ENCODE measurements around the gene LPCAT3.

LPCAT3 gene

DNA sequence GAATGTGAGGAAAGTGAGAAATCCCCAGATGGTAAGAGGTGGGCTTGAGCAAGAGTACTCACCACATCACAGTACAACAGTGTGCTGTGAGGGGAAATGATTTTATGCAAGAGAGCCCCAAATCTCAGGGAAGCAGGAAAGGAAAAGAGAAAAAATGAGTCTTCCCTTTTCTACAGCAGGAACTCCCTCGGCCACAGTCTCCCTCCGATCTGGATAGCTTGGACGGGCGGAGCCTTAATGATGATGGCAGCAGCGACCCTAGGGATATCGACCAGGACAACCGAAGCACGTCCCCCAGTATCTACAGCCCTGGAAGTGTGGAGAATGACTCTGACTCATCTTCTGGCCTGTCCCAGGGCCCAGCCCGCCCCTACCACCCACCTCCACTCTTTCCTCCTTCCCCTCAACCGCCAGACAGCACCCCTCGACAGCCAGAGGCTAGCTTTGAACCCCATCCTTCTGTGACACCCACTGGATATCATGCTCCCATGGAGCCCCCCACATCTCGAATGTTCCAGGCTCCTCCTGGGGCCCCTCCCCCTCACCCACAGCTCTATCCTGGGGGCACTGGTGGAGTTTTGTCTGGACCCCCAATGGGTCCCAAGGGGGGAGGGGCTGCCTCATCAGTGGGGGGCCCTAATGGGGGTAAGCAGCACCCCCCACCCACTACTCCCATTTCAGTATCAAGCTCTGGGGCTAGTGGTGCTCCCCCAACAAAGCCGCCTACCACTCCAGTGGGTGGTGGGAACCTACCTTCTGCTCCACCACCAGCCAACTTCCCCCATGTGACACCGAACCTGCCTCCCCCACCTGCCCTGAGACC is 82.7 kb downstream of the LPCAT3 start:
- DNase-seq: no peak

DNA sequence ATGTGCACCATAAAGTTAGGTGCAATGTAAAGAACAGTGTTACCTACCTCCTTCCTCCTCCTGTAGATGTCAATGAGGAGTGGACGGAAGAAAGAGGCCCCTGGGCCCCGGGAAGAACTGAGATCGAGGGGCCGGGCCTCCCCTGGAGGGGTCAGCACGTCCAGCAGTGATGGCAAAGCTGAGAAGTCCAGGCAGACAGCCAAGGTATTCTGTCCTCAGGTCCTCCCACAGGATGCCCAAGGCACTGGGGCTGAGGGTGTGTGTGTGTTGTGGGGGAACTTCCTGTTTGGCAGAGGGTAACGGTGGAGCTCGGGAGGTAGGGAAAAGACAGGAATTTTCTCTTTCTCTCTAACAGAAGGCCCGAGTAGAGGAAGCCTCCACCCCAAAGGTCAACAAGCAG is 84.2 kb downstream of the LPCAT3 start:
- DNase-seq: no peak

DNA sequence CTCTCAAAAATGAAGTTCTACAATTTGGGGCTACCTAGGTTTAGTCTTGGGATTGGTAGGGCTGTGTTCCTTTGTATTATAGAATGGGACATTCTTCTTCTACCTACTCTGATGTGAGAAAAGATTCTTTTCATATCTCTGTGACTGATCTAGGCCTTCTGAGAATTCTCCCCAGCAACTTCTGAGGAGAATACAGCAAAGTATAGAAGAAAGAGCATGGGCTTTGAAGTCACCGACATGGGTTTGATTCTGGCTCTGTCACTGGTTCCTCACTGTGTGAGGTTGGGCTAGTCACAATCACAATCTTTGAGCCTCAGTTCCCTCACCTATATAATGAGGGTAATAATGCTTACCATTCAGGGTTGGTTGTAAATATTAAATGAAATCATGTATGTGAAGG is 85.5 kb downstream of the LPCAT3 start:
- DNase-seq: no peak

DNA sequence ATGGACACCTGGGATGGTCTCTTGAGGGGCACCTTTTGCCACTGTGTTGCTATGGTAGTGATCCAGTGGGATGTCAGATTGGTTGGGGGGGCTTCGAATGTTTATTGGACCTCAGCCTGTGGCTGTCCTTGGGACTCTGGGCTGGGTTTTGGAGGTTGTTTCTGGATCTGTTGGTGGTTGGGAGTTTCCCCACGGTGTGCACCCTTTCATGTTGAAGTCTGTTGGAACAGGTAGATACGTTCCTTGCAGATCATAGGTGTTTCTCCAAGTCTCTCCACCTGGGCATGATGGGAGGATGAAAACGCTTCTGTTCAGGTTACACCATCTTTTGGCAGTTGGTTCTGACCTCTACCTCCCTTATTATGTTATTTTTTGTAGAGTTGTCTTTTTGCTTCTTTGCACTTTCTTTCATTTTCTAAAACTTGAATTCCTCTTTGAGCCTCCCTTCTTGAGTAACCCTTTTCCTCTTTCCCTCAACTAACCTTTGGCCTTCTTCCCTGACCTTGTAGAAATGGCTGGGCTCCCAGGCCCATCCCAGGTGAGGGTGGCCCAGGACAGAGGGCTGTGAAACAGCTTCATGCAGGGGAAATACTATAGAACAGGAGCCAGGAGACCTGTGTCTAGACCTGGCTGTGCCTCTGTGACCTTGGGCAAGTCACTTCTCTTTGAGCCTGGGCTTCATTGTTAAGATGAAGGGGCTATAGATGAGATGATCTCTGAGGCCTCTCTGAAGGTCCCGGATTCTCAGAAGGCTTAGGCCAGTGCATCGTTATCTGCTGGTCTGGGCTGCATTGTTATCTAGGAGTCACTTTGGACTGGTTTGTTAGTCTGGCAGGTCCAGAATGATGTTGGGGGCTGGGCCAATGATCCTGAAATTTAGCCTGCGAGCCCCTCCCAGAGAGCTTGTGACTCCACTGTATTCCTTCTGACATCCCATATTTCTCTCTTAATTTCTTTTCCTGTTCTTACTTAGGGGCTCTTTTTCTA is 88.5 kb downstream of the LPCAT3 start:
- no peak for DNase-seq

DNA sequence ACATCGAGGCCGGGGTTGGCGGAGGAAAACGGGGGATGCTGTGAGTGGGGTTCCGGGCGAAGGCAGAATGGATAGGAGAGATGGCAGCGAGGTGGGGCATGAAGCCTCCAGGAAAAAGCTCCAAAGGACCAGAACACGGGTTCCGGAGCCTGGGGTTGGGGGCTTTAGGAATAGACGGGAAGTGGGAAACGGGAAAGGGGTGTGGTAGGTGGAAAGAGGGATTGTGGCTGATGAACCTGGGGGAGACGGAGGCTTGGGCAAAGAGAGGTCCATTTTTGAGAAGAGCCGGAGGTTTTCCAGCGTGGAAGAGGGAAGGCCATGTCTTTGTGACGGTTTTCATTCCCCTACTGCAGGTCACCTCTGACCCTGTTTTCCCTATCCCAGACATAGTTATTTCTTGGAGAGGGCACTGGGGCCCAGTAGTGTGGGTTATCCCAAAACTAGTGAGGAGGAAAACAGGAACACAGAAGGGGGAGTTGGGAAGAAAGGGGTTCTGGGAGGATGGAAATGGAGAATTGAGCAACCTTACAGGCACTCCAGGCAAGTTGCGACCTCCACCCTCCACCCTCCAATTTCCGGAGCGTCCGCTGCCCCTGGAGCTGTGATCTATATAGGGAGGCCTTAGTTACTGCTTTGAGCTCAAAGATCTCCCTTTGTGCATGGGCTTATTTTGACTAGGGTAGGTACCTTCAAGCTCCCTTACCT is 89.4 kb downstream of the LPCAT3 start:
- DNase-seq: no peak

DNA sequence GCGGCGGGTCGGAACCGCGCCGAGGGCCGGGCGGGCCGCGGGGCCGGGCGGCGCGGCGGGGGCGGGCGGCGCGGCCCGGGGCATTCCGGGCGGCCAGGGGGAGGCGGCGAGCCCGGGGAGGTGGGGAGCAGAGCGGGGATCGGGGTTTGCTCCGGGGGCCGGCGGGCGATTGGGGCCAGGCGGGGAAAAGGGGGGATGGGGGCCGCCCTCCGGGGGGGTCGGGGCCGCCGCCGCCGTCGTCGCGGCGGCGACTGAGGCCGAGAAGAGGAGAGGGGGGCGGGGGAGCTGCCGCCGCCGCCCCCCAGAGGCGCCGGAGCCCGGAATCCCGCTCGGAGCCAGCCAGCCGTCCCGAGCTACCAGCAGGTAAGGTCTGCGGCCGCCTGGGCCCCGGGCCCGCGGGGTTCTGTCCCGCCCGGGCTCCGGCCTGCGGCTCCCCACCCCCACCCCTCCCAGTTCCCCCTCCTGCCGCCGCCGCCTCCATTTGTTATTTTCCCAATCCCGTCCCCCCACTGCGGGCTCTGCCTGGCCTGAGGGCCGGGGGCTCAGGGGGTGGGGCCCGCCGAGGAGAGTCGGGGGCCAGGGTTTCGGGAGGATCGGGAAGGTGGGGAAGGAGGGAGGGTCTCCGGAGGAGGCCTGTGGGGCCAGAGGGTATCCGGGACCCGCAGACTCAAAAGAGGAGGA is 90.1 kb downstream of the LPCAT3 start:
- no peak for DNase-seq

DNA sequence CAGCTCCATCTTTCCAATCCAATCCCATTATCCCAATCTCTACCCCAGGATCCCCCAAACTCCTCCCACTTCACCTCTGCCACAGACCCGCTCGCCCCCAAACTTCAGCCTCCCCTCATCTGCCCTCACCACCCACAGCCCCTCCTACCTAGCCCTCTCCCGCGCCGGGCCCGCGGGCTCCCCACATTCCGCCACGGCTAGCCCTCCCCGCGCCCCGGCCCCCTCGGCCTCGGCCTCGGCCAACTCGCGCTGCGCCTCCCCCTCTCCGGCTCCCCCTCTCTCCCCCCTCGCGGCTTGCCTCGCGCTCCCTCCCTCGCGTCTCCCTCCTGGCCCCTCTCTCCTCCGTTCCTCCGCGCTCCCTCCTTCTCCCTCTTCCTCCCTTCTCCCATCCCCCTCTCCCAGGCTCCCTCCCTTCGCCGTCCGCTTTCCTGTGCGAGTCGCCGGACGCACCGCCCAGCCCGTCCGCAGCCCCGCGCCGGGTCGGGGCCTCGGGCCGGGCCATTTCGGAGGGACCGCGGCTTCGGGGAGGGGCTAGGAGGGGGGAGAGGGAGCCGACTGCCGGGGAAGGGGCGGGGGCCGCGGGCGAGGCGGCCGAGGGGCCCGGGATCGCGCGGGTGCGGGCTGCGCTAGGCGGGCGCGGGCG is 90.8 kb downstream of the LPCAT3 start, which contains the start of gene ATN1:
TSS of gene ATN1 (plus strand) at position 581 of the 643 bp plus-strand sequence. CDS start 6,043 bp downstream, outside the sequence.
- DNase-seq: peak; percentile 96

All from NCI-H2171 treated with DMSO at 0.1 percent for 48 hours (cell line).